GM20000 (cell line): ENCODE data around the gene HDAC4.

Source experiments
- DNase-seq: peaks from one replicate; pipeline ENCODE4 v3.0.0; 2012; ENCODE audit warnings: low spot score
- CTCF ChIP-seq: IDR thresholded peaks from 2 replicates; pipeline ENCODE4 v1.5.1; 2012; ENCODE audit warnings: mild to moderate bottlenecking, control low read depth; ENCODE audit errors: extremely low read depth, missing control alignments

The HDAC4 gene

GRCh38 chr2:239394346-239394945 lies 6.4 kb downstream of the HDAC4 start:
- DNase-seq: no peak
- TF ChIP-seq CTCF: no peak

DNA sequence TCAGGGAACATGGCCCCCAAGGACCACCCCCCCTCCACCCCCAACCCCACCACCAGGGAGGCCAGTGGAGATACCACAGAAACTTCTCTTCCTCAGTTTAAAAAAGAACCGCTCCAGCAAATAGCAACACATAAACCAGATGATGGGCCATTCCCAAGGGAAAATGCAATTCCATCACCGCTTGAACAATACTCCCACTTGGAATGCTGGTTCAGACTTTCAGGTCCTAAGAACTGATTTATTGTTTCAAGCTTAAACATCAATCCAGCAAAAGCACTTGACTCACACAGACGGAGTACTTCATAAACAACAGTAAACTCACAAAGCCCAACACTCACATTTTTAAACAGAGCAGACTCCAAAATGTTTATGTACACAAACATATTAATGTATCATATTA lies 6.9 kb downstream of the HDAC4 start:
- no peak for DNase-seq
- no peak for TF ChIP-seq CTCF

- no peak for DNase-seq
- no peak for TF ChIP-seq CTCF
Measured at GRCh38 chr2:239393388-239393940, 7.4 kb downstream of the HDAC4 start.

GRCh38 chr2:239392688-239393387 lies 8.0 kb downstream of the HDAC4 start:
- no peak for DNase-seq
- TF ChIP-seq CTCF: no peak

- TF ChIP-seq CTCF: no peak
- no peak for DNase-seq
Measured at GRCh38 chr2:239392072-239392357, 8.8 kb downstream of the HDAC4 start.

DNA sequence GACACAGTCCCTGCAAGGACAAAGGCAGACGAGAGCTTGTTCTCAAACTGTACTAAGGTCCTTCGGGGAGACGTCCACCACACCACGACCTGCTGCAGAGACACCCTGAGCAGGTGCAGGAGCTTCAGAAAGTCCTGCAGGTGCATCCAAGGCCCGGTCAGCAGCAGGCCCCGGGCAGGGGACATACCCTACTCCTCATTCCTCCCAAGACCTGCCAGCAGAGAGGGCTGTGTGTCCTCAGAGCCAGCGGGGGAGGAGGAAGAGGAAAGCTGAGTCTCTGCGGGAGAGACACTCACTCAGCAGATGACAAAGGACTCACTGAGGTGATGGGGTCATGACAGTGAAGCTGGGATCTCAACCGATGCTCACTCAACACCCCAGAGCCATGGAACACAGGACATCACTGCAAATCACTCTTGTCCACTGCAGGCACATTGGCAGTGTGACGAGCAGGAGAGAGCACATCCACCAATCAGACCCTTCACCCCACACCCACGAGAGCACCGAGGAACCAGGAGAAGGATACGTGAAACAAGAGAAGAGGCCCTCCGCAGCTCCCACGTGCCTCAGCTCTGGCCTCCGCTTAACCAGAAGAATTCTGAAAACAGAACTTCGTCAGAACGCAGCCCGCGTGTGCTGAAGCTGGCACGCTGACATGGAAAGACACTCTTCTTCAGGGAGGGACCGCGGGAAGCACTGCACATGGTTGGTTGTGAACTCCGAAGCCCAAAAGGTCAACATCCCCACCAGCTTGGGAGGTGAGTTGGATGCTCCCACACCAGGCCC lies 9.3 kb downstream of the HDAC4 start:
- no peak for TF ChIP-seq CTCF
- DNase-seq: no peak
